Measurements from ENCODE around the gene TBC1D2B. TPM values are rescaled to one million over a fixed set of nuclear protein-coding genes. Genes with fewer than 3 reads are reported as not detected.
"Not testable (repeated sequence)": the region's sequence is repeated elsewhere in the genome, so short reads cannot be mapped to it uniquely, and the experiment has no call there.

The TBC1D2B gene
- total RNA-seq, 4 donors from 2014 or later = 32.4 to 41.7 (median 35.3) TPM

DNA sequence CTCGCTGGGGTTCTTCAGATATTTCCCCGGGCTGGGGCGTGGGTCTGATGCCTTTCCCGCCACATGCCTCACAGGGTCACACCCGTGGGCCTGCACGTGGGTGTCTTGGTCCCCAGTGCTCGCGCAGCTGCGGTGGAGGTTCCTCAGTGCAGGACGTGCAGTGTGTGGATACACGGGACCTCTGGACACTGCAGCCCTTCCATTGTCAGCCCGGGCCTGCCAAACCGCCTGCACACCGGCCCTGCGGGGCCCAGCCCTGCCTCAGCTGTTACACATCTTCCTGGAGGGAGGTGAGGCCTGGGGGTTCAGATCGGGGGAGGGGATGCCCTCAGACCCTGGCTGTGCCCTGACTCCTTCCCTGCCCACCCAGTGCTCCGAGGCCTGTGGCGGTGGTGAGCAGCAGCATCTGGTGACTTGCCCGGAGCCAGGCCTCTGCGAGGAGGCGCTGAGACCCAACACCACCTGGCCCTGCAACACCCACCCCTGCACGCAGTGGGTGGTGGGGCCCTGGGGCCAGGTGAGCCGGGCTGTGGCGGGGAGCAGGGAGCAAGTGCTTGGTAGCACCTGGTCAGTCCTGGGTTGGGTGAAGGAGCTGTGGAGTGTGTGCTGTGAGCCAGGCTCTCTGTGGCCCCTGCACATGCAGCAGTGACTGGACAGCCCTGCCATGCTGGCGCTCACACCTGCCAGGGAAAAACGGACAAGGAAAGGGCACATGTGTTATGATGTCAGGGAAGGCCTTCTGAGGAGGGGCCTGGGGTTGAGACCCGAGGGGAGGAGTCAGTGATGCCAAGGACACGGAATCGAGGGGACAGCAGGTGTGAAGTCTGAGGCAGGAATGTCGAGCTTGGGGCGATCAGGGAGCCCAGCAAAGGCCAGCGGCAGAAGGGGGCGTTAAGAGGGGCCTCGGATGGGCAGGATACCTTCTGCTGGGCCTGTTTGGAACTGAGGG lies 88.9 kb downstream of the TBC1D2B start:
- intact Hi-C loops (cut with DNase I; ENCODE audit: low total_unique reads) = no loop called here
- H3K4me3 ChIP-seq (ENCODE audit: low read depth, poor library complexity, severe bottlenecking) = no peak overlapping the region
- TF ChIP-seq POLR2A (IDR thresholded peaks at IDR 0.05) = no peak
- TF ChIP-seq, protein P1, sequence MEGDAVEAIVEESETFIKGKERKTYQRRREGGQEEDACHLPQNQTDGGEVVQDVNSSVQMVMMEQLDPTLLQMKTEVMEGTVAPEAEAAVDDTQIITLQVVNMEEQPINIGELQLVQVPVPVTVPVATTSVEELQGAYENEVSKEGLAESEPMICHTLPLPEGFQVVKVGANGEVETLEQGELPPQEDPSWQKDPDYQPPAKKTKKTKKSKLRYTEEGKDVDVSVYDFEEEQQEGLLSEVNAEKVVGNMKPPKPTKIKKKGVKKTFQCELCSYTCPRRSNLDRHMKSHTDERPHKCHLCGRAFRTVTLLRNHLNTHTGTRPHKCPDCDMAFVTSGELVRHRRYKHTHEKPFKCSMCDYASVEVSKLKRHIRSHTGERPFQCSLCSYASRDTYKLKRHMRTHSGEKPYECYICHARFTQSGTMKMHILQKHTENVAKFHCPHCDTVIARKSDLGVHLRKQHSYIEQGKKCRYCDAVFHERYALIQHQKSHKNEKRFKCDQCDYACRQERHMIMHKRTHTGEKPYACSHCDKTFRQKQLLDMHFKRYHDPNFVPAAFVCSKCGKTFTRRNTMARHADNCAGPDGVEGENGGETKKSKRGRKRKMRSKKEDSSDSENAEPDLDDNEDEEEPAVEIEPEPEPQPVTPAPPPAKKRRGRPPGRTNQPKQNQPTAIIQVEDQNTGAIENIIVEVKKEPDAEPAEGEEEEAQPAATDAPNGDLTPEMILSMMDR (IDR thresholded peaks at IDR 0.05) = no peak
- DNase-seq (ENCODE audit: low spot score in 2 of 2) = peak in 1 of 2 donors; percentile 84
- 57 to 59% methylated on average over 29 to 31 of the region's 34 CpGs for WGBS, 2 donors

DNA sequence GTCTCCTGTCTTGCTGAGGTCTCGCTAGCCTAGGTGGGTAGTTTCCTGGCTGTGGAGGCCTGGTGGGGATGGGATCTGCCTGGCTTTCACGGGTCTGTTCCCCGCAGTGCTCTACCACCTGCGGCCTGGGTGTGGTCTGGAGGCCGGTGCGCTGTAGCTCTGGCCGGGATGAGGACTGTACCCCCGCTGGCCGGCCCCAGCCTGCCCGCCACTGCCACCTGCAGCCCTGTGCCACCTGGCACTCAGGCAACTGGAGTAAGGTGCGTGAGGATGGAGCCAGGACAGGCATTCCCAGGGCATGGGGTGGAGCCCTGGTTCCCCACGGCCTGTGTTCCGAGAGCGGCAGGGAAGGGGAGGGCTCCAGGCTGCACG lies 89.8 kb downstream of the TBC1D2B start:
- 46 to 60% methylated on average over 1 to 14 of the region's 15 CpGs for WGBS, 2 donors
- peak in 1 of 2 donors; percentile 79 for DNase-seq (ENCODE audit: low spot score in 2 of 2)
- H3K4me3 ChIP-seq (ENCODE audit: low read depth, poor library complexity, severe bottlenecking); intact Hi-C loops (cut with DNase I; ENCODE audit: low total_unique reads): not testable (repeated sequence)

DNA sequence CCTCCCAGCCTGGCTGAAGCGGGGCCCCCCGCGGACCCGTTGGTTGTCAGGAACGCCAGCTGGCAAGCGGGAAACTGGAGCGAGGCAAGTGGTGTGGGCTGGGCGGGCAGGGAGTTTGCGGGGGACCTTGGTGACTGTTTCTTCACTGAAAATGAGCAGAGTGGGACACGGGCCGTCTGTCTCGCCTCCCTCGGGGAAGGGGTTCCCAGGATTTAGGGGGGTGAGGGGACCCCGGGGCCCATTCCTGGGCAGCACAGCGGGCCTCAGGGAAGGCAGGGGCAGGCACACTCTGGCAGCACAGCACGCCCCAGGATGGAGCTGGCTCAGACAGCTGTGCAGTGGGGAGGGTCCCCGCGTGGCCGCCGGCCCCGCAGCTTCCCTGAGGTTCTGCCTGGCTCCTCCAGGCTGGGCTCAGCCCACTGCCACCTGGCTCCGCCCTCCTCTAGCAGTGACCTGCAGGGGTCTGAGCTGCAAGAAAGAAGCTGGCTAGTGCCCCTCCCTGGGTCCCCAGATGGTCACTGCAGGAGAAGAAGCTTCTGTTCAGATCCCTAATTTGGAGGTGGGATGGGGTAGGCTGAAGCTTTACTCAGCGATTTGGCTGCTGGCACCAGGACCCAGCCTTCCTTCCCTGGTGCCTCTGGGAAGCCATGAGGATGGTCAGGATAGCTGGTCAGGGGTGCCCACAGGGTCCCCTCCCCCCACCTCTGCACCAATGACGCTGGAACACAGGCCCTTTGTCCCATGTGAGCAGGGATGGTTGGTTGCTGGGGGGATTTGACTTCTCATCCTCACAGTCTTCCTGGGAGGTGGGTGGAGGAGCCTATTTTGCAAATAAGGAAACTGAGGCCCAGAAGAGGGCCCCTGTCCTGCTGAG lies 90.4 kb downstream of the TBC1D2B start:
- intact Hi-C loops (cut with DNase I; ENCODE audit: low total_unique reads) = no loop called here
- 50 to 53% methylated on average over 18 of the region's 24 CpGs for WGBS, 2 donors
- TF ChIP-seq, protein P1 (IDR thresholded peaks at IDR 0.05) = no peak
- TF ChIP-seq POLR2A (IDR thresholded peaks at IDR 0.05) = no peak
- H3K4me3 ChIP-seq (ENCODE audit: low read depth, poor library complexity, severe bottlenecking) = no peak overlapping the region
- peak in 1 of 2 donors; percentile 85 for DNase-seq (ENCODE audit: low spot score in 2 of 2)

DNA sequence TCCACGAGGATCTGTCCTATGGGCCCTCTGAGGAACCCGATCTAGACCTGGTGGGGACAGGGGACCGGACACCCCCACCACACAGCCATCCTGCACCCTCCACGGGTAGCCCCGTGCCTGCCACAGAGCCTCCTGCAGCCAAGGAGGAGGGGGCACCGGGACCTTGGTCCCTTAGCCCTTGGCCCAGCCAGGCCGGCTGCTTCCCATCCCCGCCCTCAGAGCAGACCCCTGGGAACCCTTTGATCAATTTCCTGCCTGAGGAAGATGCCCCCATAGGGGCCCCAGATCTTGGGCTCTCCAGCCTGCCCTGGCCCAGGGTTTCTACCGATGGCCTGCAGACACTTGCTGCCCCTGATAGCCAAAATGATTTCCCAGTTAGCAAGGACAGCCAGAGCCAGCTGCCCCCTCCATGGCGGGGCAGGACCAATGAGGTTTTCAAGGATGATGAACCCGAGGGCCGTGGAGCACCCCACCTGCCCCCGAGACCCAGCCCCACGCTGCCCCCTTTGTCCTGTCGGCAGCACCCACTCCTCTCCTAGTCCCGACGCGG lies 91.5 kb downstream of the TBC1D2B start:
- intact Hi-C loops (cut with DNase I; ENCODE audit: low total_unique reads) = no loop called here
- peak in 1 of 2 donors; percentile 78 for DNase-seq (ENCODE audit: low spot score in 2 of 2)
- TF ChIP-seq, protein P1 (IDR thresholded peaks at IDR 0.05) = no peak
- TF ChIP-seq POLR2A (IDR thresholded peaks at IDR 0.05) = no peak
- H3K4me3 ChIP-seq (ENCODE audit: low read depth, poor library complexity, severe bottlenecking) = no peak overlapping the region
- 76 to 79% methylated on average over 15 to 18 of the region's 18 CpGs for WGBS, 2 donors

DNA sequence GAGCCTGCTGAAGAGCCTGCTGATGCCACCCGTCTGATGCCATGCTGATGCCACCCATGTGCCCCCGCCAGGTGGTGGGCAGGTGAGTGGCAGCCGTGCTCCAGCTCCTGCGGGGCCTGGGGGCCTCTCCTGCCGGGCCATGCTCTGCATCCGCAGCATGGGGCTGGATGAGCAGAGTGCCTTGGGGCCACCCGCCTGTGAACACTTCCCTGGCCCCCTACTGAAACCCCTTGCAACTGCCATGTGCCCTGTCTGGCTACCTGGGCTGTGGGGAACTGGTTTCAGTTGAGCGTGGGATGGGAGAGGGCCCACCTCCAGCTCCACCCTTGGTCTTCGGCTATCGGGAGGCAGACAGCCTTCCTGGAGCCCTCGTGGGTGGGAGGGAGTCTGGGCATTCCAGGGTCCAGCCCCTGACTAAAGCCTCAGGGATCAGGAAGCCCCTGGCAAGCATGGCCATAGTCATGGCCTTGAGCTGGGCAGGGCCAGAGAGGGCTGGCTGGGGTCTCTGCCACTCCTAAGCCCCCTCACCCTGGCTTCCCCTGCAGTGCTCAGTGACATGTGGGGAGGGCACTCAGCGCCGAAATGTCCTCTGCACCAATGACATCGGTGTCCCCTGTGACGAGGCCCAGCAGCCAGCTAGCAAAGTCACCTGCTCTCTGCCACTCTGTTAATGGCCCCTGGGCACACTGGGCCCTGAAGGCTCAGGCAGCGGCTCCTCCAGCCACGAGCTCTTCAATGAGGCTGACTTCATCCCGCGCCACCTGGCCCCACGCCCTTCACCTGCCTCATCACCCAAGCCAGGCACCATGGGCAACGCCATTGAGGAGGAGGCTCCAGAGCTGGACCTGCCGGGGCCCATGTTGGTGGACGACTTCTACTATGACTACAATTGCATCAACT lies 92.2 kb downstream of the TBC1D2B start:
- WGBS, 2 donors = 86 to 89% methylated on average over 13 to 21 of the region's 23 CpGs
- DNase-seq (ENCODE audit: low spot score in 2 of 2) = peak in 1 of 2 donors; percentile 75
- TF ChIP-seq, protein P1 (IDR thresholded peaks at IDR 0.05) = no peak
- TF ChIP-seq POLR2A (IDR thresholded peaks at IDR 0.05) = no peak
- H3K4me3 ChIP-seq (ENCODE audit: low read depth, poor library complexity, severe bottlenecking) = no peak overlapping the region
- intact Hi-C loops (cut with DNase I; ENCODE audit: low total_unique reads) = no loop called here

All from lower leg skin (tissue), 4 donors.